HT-29 (cell line): ENCODE data around the gene TEX264. TPM values are rescaled to one million over a fixed set of nuclear protein-coding genes. Genes with fewer than 3 reads are reported as not detected.

Source experiments
- DNase-seq: peaks from one replicate; pipeline ENCODE4 v3.0.0-alpha.2; 2015; ENCODE audit warnings: low spot score
- small RNA-seq: library from RNA; depleted of rRNA; stranded (forward); fragments of <200 nt; gene quantifications from one replicate; pipeline ENCODE3, GENCODE V24; 2014
- total RNA-seq: library from RNA; depleted of rRNA; stranded (reverse); fragments of >200 nt; shearing (Covaris generic); gene quantifications from 2 replicates; pipeline ENCODE4 v1.2.3, GENCODE V29; 2014; rRNA removed

TEX264 gene
- total RNA-seq, 1 experiment from 2014 or later, result 41.0 TPM

DNA sequence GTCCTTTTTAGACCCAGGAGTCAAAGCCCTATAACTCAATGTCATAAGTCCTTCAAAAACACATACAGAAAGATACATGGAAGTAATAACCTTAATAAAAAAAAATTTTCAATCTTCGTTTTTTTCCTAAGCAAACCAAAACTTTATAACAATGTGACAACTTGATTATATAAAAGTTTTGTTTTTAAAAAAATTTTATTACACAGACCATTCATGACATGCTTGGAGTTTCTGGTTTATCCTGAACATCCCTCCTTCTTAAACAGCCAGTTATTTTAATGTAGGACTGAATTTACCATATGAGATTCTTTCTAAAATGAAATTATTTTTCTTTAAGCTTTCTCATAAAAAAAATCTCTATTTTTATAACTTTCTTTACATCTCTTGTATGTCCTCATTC lies 77.3 kb downstream of the TEX264 start:
- no peak for DNase-seq

DNA sequence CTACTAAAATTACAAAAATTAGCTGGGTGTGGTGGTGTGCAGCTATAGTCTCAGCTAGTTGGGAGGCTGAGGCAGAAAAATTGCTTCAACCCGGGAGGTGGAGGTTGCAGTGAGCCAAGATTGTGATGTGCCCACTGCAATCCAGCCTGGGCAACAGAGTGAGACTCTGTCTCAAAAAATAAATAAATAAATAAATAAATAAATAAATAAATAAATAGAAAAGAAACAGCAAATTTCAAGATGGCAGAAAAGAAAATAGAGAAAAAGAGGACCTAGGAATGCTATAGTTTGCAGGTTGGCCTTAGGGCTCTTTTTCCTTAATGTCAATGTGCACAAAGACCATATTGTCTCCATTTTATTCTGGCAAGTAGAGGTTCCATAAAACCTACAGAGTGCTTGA lies 79.8 kb downstream of the TEX264 start:
- no peak for DNase-seq

DNA sequence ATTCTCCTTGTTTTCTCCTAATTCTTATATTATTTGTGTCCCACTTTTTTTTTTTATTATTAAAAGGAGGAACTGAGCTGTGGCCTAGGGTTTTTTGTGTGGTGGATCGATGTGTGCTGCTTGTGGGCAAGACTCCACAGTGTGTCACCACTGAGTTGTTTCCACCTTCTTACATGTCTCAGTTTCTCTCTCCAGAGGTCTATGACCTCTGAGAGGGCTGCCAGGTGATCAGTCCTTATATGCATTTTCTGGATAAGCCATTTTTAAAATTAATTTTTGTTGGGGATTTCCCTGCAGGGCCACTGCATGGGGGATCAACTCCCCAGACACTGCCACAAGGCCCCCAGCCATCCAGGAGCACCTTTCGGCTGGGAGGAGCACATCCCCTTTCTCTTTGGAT lies 80.2 kb downstream of the TEX264 start:
- no peak for DNase-seq

Small RNA genes within 50 kb of the gene (small RNA-seq; reads per million reads assigned to genes)
- 128 reads per million, percentile 97 among the genes with 10 or more reads in this experiment for gene RNA5SP132

Other genes starting within 250 kb of the TEX264 start
- 10.6 and 12.2 TPM in 2 replicates for gene DCAF1, start 171.2 kb upstream of the TEX264 start, total RNA-seq
- 7.4 and 7.6 TPM in 2 replicates for gene RAD54L2, start 132.5 kb upstream of the TEX264 start, total RNA-seq
- gene GRM2, start 35.8 kb downstream of the TEX264 start, total RNA-seq, result 0.21 TPM in 1 of 2 replicates, not detected in the other
- gene IQCF6, start 108.0 kb downstream of the TEX264 start, total RNA-seq, result not detected in 2 replicates
- gene IQCF2, start 190.4 kb downstream of the TEX264 start, total RNA-seq, result not detected in 2 replicates
- gene IQCF5, start 204.3 kb downstream of the TEX264 start, total RNA-seq, result not detected in 2 replicates
- 1.5 TPM in 1 of 2 replicates, not detected in the other for gene IQCF1, start 232.1 kb downstream of the TEX264 start, total RNA-seq